HG03280 (cell line): ENCODE results near the gene CCDC57.

Source experiments
- ATAC-seq: cut with Tn5 transposase; IDR thresholded peaks from one replicate; pipeline ENCODE4 v1.9.1; 2021; ENCODE audit warnings: mild to moderate bottlenecking, moderate library complexity; ENCODE audit not compliant: unreplicated experiment

CCDC57 gene

DNA sequence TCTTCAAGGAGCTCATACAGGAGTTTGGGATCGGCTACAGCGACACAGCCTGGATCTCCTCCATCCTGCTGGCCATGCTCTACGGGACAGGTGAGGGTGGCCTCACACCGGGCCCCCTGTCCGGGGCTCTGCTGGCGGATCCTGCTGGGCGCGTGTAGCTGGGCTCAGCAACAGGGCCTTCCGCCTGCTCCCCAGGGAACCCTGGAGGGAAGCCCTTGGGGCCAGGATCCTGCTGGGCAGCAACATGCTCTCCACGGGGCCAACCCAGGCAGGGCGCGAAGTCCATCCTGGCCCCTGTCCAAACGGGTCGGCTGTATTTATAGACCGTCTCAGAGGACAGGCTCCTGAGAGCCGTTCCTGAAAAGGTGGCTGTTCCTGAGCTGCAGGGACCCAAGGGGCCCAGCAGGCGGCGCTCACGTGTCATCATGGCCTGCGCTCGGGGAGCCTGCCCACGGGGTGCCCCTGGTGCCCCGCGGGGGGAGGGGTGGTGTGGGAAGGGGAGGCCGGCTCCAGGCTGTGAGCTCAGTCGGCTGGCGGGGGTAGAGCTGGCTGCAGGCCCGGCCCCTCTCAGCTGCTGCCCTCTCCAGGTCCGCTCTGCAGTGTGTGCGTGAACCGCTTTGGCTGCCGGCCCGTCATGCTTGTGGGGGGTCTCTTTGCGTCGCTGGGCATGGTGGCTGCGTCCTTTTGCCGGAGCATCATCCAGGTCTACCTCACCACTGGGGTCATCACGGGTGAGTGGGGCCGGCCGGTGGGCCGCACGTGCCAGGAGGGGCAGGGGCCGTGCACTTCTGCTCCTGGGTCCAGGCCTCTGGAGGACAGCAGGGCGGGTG lies 23.7 kb upstream of the CCDC57 start:
- ATAC-seq: no peak

DNA sequence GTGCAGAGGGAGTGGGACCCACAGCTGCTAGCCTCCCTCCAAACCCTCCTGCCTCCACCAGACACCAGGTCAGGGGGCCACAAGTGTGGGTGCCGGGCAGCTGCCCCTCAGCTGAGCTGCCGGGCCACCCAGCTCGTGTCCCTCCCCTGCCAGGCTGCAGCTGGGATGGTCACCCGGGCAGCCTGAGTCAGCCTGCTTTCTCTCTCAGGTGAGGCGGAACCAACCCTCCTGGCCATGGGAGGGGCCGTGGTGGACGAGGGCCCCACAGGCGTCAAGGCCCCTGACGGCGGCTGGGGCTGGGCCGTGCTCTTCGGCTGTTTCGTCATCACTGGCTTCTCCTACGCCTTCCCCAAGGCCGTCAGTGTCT lies 23.1 kb upstream of the CCDC57 start:
- ATAC-seq: no peak

DNA sequence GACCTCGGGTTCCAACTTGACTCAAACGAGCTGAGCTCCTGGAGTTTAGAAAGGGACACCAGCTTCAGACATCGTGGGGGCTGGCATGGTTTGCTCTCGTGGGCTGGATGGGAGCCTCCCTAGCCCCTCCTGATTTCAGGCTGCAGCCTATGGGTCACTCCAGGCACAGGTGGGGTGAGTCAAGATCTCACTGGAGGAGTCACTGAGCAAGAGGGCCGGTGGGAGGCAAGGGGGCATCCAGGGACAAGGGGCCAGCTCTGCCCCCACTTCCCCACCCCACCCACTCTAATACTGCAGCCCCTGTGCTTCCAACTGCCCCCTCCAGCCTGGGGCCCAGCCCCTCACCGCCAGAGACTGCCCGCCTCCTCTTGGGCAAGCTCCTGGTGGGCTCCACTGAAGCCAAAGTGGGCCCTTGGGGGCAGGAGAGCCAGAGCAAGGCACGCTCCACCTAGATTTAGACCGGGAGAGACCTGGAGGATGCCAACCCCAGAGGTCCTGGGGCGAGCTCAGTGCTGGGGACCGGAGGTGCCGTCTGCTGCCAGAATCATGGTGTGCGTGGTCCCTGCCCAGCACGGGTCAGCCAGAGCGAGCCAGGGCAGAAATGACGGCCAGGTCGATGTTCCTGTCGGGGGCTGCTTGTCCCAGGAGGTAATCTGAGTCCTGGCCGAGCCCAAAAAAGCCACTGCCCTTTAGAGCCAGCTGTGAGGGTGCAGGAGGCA lies 22.6 kb upstream of the CCDC57 start:
- no peak for ATAC-seq

GRCh38 chr17:82234211-82235055 lies 21.8 kb upstream of the CCDC57 start:
- no peak for ATAC-seq

- ATAC-seq: no peak
Observed at GRCh38 chr17:82232876-82233785, 20.5 kb upstream of the CCDC57 start.

DNA sequence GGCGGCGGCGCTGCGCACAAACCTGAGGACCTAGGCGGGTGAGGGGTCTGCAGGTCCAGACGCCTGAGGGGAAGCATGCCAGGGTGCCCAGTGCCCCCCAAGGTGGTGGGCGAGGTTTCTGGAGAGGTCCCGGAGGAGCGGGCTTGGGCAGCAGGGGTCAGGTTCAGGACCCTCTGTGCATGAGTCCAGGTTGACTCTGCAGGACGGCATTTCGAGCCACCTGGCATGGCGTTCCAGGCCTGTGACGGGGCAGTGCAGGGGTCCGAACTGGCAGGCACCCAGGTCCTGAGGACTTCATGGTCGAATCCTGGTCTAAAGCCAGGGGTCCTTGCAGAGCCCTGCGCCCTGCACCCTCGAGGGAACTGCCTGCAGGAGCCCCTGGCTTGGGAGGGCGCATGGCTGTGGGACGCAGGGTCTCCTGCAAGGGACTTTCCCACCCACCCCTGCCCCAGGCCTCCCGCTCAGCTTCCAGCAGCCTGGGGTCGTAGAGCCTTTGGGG lies 19.7 kb upstream of the CCDC57 start:
- ATAC-seq: no peak

- peak; percentile 2 for ATAC-seq
Observed at GRCh38 chr17:82231562-82232321, 19.1 kb upstream of the CCDC57 start.

GRCh38 chr17:82231312-82231561 lies 18.6 kb upstream of the CCDC57 start:
- no peak for ATAC-seq

DNA sequence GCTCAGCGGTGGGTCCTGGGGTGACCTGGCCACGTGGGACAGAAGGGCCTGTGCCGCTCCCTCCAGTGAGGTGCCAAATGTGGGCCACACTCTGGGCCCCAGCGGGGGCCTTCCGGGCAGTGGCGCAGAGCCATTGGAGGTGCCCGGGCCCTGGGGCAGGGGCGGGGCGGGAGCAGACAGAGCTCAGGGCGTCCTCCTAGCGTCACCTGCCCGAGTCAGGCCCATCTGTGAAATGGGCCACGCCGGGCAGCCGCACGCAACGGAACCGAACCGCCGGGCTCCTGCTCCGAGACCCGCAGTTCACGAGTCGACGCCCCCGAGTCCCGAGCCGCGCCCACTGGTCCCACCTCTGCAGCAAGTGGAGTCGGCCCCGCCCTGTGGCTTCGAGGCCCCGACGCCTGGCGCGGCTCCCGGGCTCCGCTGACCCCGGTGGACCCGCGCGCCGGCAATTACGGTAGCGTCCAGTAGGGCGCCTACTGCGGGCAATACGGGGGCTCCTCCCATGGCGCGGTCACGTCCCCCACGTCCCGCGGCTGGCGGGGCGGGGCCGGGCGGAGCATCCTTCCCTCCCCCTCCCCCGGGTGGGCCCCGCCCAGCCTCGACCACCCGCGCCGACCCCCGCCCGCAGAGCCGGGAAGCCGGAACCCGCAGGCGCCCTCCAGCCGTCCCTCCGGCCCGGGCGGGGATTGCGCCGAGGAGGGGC lies 18.1 kb upstream of the CCDC57 start:
- ATAC-seq: peak; percentile 36

- ATAC-seq: no peak
Observed at GRCh38 chr17:82229698-82230608, 17.3 kb upstream of the CCDC57 start.

GRCh38 chr17:82228842-82229697 lies 16.4 kb upstream of the CCDC57 start, which contains the start of gene SLC16A3:
Gene SLC16A3 (plus strand): TSS chr17:82229042. CDS start chr17:82236009, 6,967 bp downstream.
- peak; percentile 55 for ATAC-seq

- ATAC-seq: peak; percentile 30
Observed at GRCh38 chr17:82228278-82228841, 15.7 kb upstream of the CCDC57 start.

DNA sequence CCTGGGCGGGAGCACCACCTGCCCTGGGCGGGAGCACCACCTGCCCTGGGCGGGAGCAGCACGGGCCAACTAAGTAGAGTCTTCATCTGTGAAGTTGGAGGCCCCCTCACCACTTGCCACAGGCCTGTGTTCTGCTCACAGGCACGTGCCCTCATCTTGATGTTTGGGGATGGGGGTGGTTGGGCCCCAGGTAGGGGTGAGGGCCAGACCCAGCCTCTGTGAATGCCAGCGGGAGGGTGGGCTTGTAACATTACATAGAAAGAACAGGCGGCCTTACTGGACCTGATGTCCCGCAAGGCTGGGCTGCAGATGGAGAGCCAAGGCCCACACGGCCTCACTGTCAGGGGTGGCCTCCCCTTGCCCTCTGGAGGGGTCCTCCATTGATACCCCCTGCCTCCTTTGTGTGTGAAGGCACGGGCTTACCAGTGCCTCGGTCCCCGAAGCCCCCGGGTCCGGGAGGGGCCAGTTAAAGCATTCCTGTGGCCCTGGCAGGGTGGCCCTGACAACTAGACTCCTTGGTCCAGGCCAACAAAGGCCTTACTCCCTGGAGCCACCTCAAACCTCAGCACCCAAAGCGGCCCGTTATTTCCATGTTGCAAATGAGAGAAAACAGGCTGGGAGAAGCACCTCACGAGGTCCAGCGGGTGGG lies 15.1 kb upstream of the CCDC57 start:
- ATAC-seq: no peak

DNA sequence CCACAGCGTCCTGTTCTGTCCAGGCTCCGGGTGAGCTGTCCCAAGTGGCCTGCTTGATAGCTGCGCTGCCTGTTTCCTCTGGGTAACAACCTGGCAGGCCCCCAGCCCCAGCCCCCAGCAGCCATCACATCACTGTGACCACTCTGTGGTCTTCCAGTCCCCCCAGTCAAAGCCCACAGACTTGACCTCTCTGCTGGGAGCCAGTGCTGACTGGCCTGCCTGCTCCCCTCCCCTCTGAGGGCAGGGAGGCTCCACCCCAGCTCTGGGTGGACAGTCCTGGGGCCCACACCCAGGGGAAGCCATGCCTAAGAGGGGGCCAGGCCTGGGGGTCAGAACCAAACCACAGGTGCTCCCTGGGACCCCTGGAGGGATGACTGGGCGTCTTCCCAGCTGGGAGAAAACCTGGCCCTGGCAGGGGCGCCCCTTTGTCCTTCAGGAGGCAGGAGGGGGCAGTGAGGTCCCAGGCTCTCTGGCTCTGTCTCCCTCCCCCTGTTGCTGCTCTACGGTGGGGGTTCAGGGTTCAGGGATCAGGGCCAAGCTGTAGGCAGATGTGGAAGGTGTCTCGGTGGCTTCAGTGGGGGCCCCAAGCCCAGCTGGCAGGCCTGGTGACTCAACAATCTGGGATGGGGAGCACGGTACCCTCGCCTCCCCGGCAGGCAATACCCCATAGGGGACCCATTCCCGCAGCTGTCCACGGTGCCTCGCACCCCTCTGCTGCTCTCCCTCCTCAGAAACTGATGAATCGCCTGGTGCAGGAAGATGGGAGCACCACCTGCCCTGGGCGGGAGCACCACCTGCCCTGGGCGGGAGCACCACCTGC lies 14.4 kb upstream of the CCDC57 start:
- ATAC-seq: no peak

DNA sequence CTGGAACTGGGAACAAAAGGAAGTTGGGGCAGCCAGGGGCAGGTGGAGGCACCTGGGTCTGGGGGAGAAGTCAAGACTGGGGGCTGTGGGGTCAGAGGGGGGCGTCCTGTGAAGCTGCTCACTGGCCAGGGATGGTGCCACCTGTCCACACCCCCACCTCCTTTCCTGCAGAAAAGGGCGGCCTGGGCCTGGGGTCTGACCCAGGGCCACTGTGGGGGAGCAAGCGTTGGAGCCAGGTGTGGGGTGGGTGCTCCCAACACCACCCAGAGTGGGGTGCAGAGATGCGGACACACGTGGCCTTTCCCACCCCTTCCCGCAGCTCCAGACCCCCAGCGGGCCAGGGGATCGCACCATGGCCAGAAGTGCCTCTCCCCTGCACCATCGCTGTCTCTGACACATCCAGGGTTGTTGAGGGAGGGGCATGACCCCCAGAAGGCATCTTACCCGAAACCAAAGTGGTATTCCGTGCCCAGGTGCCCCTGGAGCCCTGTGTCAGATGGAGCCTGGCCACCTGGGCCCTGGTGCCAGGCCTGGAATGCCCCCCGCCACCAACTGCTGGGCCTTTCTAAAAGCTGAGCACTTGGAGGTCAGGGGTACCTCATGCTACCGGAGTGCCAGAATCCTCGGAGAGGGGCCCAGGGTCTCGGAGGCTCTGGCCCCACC lies 13.6 kb upstream of the CCDC57 start:
- ATAC-seq: no peak
